Measurements from ENCODE around the gene PRDM1. TPM values are rescaled to one million over a fixed set of nuclear protein-coding genes. Genes with fewer than 3 reads are reported as not detected.

The PRDM1 gene
- total RNA-seq (2014; rRNA removed; shearing (Covaris generic)): 0.84 and 1.3 TPM in 2 replicates

- peak within 1 kb of the TSS; percentile 41 for H3K4me3 ChIP-seq
- peak; percentile 61 to 70 for DNase-seq (ENCODE audit: low read depth in 1 of 2, low spot score in 2 of 2)
- H3K27ac ChIP-seq: peak within 1 kb of the TSS; percentile 53
- no peaks in the 10 kb centered on the region for H3K9me3 ChIP-seq (replicated peaks)
- no peaks in the 10 kb centered on the region for H3K36me3 ChIP-seq
- H3K27me3 ChIP-seq (replicated peaks): no peaks in the 10 kb centered on the region
- H3K4me1 ChIP-seq (replicated peaks): peaks cover 59% of the 10 kb centered on the region
These were observed at the start of gene PRDM1 for GRCh38 chr6:106085984-106086813. TSS of gene PRDM1 (plus strand) at chr6:106086336. CDS start at chr6:106086554, 218 bp downstream.

GRCh38 chr6:106037060-106037459, 49.1 kb upstream of the PRDM1 start:
- H3K9me3 ChIP-seq (replicated peaks): no peaks in the 10 kb centered on the region
- H3K36me3 ChIP-seq: no peaks in the 10 kb centered on the region
- no peak overlapping the region for H3K4me3 ChIP-seq
- peak overlapping the region; percentile 54 for H3K27ac ChIP-seq
- H3K27me3 ChIP-seq (replicated peaks): no peaks in the 10 kb centered on the region
- DNase-seq (ENCODE audit: low read depth in 1 of 2, low spot score in 2 of 2): peak in 1 of 2 experiments; percentile 28
- H3K4me1 ChIP-seq (replicated peaks): peaks cover 13% of the 10 kb centered on the region

- no peak overlapping the region for H3K27ac ChIP-seq
These were observed 46.1 kb upstream of the PRDM1 start for GRCh38 chr6:106039897-106040592.

GRCh38 chr6:106044151-106044550, 42.0 kb upstream of the PRDM1 start:
- Histone ChIP-seq H3K27me3 (replicated peaks) (no peaks in the 10 kb centered on the region), H3K4me1 (replicated peaks) (no peaks in the 10 kb centered on the region; the same call in 1 of the 2 replicates), H3K36me3 (no peaks in the 10 kb centered on the region), H3K27ac (no peak overlapping the region), H3K9me3 (replicated peaks) (no peaks in the 10 kb centered on the region), H3K4me3 (no peak overlapping the region)
- DNase-seq (ENCODE audit: low read depth in 1 of 2, low spot score in 2 of 2): no peak

More at GRCh38 chr6:106039897-106040592, 46.1 kb upstream of the PRDM1 start:
- Histone ChIP-seq H3K27me3 (replicated peaks) (no peaks in the 10 kb centered on the region), H3K4me1 (replicated peaks) (peaks cover 13% of the 10 kb centered on the region), H3K9me3 (replicated peaks) (no peaks in the 10 kb centered on the region), H3K4me3 (no peak overlapping the region), H3K36me3 (no peaks in the 10 kb centered on the region)
- no peak for DNase-seq (ENCODE audit: low read depth in 1 of 2, low spot score in 2 of 2)

- Histone ChIP-seq H3K36me3 (no peaks in the 10 kb centered on the region), H3K9me3 (replicated peaks) (no peaks in the 10 kb centered on the region), H3K4me3 (no peak overlapping the region), H3K27ac (no peak overlapping the region), H3K27me3 (replicated peaks) (no peaks in the 10 kb centered on the region), H3K4me1 (replicated peaks) (no peaks in the 10 kb centered on the region; the same call in 1 of the 2 replicates)
- DNase-seq (ENCODE audit: low read depth in 1 of 2, low spot score in 2 of 2): no peak
These were observed 41.1 kb upstream of the PRDM1 start for GRCh38 chr6:106045077-106045476.

GRCh38 chr6:106046116-106046853, 39.9 kb upstream of the PRDM1 start:
- Histone ChIP-seq H3K36me3 (no peaks in the 10 kb centered on the region), H3K27me3 (replicated peaks) (no peaks in the 10 kb centered on the region), H3K4me3 (no peak overlapping the region), H3K27ac (no peak overlapping the region), H3K4me1 (replicated peaks) (no peaks in the 10 kb centered on the region; the same call in 1 of the 2 replicates), H3K9me3 (replicated peaks) (no peaks in the 10 kb centered on the region)
- DNase-seq (ENCODE audit: low read depth in 1 of 2, low spot score in 2 of 2): no peak

GRCh38 chr6:106046854-106047200, 39.3 kb upstream of the PRDM1 start:
- H3K4me1 ChIP-seq (replicated peaks): no peaks in the 10 kb centered on the region; the same call in 1 of the 2 replicates
- H3K27me3 ChIP-seq (replicated peaks): no peaks in the 10 kb centered on the region
- no peaks in the 10 kb centered on the region for H3K9me3 ChIP-seq (replicated peaks)
- no peak for DNase-seq (ENCODE audit: low read depth in 1 of 2, low spot score in 2 of 2)
- H3K4me3 ChIP-seq: no peak overlapping the region
- no peaks in the 10 kb centered on the region for H3K36me3 ChIP-seq
- H3K27ac ChIP-seq: no peak overlapping the region

- Histone ChIP-seq H3K4me3 (no peak overlapping the region), H3K4me1 (replicated peaks) (no peaks in the 10 kb centered on the region; the same call in 1 of the 2 replicates), H3K27ac (no peak overlapping the region), H3K27me3 (replicated peaks) (no peaks in the 10 kb centered on the region), H3K36me3 (no peaks in the 10 kb centered on the region), H3K9me3 (replicated peaks) (no peaks in the 10 kb centered on the region)
- no peak for DNase-seq (ENCODE audit: low read depth in 1 of 2, low spot score in 2 of 2)
These were observed 37.8 kb upstream of the PRDM1 start for GRCh38 chr6:106048336-106048735.

- DNase-seq (ENCODE audit: low read depth in 1 of 2, low spot score in 2 of 2): no peak
- H3K4me1 ChIP-seq (replicated peaks): no peaks in the 10 kb centered on the region; the same call in 1 of the 2 replicates
- H3K9me3 ChIP-seq (replicated peaks): no peaks in the 10 kb centered on the region
- H3K27ac ChIP-seq: no peak overlapping the region
- H3K4me3 ChIP-seq: no peak overlapping the region
- no peaks in the 10 kb centered on the region for H3K27me3 ChIP-seq (replicated peaks)
- no peaks in the 10 kb centered on the region for H3K36me3 ChIP-seq
These were observed 35.6 kb upstream of the PRDM1 start for GRCh38 chr6:106050538-106050937.

GRCh38 chr6:106051226-106051625, 34.9 kb upstream of the PRDM1 start:
- no peak overlapping the region for H3K27ac ChIP-seq
- no peaks in the 10 kb centered on the region for H3K4me1 ChIP-seq (replicated peaks)

GRCh38 chr6:106053484-106054205, 32.5 kb upstream of the PRDM1 start:
- Histone ChIP-seq H3K36me3 (no peaks in the 10 kb centered on the region), H3K4me3 (no peak overlapping the region), H3K9me3 (replicated peaks) (no peaks in the 10 kb centered on the region), H3K4me1 (replicated peaks) (no peaks in the 10 kb centered on the region), H3K27me3 (replicated peaks) (no peaks in the 10 kb centered on the region), H3K27ac (no peak overlapping the region)
- no peak for DNase-seq (ENCODE audit: low read depth in 1 of 2, low spot score in 2 of 2)

More at GRCh38 chr6:106051226-106051625, 34.9 kb upstream of the PRDM1 start:
- Histone ChIP-seq H3K9me3 (replicated peaks) (no peaks in the 10 kb centered on the region), H3K4me3 (no peak overlapping the region), H3K36me3 (no peaks in the 10 kb centered on the region), H3K27me3 (replicated peaks) (no peaks in the 10 kb centered on the region)
- DNase-seq (ENCODE audit: low read depth in 1 of 2, low spot score in 2 of 2): no peak

GRCh38 chr6:106055489-106055888, 30.6 kb upstream of the PRDM1 start:
- H3K36me3 ChIP-seq: no peaks in the 10 kb centered on the region
- H3K4me1 ChIP-seq (replicated peaks): no peaks in the 10 kb centered on the region
- no peaks in the 10 kb centered on the region for H3K27me3 ChIP-seq (replicated peaks)
- H3K4me3 ChIP-seq: no peak overlapping the region
- H3K9me3 ChIP-seq (replicated peaks): no peaks in the 10 kb centered on the region
- H3K27ac ChIP-seq: no peak overlapping the region
- DNase-seq (ENCODE audit: low read depth in 1 of 2, low spot score in 2 of 2): no peak

GRCh38 chr6:106056060-106056745, 29.9 kb upstream of the PRDM1 start:
- no peak for DNase-seq (ENCODE audit: low read depth in 1 of 2, low spot score in 2 of 2)
- Histone ChIP-seq H3K27ac (no peak overlapping the region), H3K36me3 (no peaks in the 10 kb centered on the region), H3K27me3 (replicated peaks) (no peaks in the 10 kb centered on the region), H3K9me3 (replicated peaks) (no peaks in the 10 kb centered on the region), H3K4me1 (replicated peaks) (no peaks in the 10 kb centered on the region), H3K4me3 (no peak overlapping the region)

Measured in SJSA1 (cell line).